Fibroblast of skin of left biceps (primary cell): ENCODE data around the gene DNAJB11.
"Not testable (repeated sequence)": the region's sequence is repeated elsewhere in the genome, so short reads cannot be mapped to it uniquely, and the experiment has no call there.

Source experiments
- DNase-seq, 2 experiments: peaks; one replicate each; pipeline ENCODE4 v3.0.0-alpha.2; 2013; ENCODE audit warnings: low read depth in 2 of 2

The DNAJB11 gene

GRCh38 chr3:186618318-186618938 is 47.9 kb downstream of the DNAJB11 start:
- DNase-seq, result no peak

DNA sequence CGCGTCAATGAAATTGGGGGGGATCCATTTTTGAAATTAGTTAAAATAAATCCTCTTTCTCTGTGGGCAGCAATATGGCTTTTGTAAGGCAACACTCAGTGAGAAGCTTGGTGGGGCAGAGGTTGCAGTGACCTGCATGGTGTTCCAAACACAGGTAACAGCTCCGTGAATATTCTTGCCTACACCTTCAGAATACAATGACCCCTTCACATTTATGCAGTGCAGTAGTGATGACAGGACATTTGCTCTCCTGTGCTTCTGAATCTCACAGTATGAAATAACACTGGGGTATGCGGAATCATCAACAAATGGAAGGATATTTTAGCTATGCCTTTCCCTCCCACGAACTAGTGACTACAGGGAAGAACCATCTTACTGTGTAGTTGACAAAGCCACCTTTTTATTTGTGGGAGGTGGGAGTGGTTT is 49.3 kb downstream of the DNAJB11 start:
- no peak for DNase-seq

GRCh38 chr3:186620213-186621092 is 49.9 kb downstream of the DNAJB11 start:
- DNase-seq, result no peak

DNA sequence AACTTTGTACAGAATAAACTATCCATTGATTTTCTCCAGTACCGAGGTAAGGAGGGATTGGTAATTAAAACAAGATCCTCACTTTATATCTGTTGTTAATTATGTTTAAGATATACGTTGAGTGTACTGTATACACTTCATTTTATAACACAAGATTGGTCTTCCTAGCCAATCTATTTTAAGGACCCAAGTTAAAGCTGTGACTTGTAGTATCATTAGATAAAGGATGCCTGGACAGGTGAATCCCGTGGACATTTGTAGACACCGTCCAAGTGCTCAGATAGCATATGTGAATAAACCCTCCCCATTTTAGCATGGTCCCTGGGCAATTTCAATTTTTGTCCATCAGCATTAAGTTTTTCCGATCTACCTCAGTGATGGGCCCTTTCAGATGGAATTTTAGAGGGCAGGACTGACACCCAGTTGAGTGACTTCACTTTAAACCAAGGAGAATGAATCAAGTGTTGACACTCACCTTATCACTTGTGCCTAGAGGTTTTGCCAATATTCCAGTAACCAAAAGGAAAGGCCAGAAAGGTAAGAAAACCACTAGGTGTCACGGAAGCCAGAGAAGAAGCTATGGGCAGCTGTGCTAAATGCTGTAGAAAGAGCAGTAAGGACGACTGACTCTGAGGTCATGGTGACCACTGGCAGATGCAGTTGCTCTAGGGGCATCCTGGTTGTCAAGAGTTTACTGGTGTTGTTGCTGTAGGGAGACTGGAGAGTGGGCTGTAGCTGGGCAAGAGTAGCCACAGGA is 51.6 kb downstream of the DNAJB11 start:
- DNase-seq, result no peak

DNA sequence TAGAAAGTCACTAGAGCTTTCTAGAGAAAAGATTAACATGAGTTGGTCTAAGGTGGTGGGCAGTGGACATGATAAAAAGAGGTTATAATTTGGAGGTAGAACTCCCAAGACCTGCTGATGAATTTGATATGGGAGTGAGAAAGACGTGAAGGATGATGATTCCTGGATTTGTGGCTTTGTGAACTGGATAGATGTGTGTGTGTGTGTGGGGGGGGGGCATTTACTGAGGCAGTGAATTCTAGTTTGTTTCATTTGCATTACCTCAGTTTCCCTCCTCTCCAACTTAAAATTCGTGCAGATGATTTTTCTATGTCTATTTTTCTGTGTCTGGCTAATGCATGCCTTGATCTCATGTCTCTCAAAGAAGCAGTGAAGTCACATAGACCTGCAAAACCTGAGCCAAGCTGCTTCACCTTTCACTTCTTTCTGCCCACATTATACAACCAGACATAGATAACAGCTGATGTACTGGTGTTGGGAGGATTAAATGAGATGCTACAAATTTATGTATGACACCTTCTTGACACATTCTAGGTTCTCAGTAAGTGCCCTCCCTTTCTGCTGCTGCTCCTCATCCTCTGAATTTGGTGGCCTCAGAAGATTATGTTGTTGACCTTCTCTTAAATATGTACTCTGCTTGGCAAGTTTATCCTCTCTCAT is 52.3 kb downstream of the DNAJB11 start:
- no peak for DNase-seq

DNA sequence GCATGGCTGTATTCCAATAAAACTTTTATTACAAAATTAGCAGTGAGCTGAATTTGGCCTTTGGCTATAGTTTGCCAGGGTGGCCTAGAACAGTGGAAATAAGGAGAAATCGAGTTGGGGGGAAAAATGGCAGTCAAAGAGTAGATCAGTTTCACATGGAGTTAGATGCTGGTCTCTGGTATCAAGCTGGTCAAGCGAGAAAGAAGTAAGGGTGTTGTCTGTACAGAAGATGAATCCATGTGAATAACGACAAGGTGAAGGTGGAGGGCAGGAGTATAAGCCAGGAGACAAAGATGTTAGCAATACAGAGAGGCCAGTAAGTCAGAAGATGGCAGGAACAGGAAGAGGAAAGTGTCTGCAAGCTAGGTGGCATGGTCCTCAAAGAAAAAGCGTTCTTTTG is 54.1 kb downstream of the DNAJB11 start:
- DNase-seq, result no peak

GRCh38 chr3:186625600-186626042 is 55.1 kb downstream of the DNAJB11 start:
- DNase-seq, result no peak

GRCh38 chr3:186626254-186626847 is 55.8 kb downstream of the DNAJB11 start:
- DNase-seq, result no peak

- DNase-seq, result no peak
Measured at GRCh38 chr3:186627852-186628414, 57.4 kb downstream of the DNAJB11 start.

- no peak for DNase-seq
Measured at GRCh38 chr3:186628756-186629155, 58.2 kb downstream of the DNAJB11 start.

GRCh38 chr3:186630950-186631641 is 60.6 kb downstream of the DNAJB11 start:
- no peak for DNase-seq

- DNase-seq, result no peak
Measured at GRCh38 chr3:186633481-186633880, 63.0 kb downstream of the DNAJB11 start.

DNA sequence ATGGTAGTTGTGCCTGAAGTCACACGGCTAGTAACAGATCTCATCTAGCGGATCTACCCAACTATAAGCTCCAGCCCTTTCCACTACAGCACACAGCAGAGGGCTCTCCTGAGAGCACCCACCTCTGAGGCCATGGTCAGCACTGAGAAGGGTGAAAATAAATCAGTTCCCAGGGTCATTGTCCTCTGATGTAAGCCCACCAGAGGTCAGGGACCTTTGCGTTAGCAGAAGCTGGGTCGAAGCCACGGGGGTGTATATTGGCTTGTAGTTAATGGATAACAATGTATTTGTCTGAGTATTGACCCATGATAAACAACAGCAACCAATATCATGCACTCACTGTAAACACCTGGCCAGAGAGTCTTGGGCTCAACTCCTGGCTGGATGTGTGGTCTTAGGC is 63.7 kb downstream of the DNAJB11 start:
- not testable (repeated sequence) for DNase-seq
